Measurements from ENCODE around the gene KCNJ11. TPM values are rescaled to one million over a fixed set of nuclear protein-coding genes. Genes with fewer than 3 reads are reported as not detected.
A peak's percentile ranks its signal among the peaks of the same experiment; 100 is the strongest.

Gene KCNJ11
- not detected for polyA plus RNA-seq (2013, experiment 1 of 2)
- not detected for polyA plus RNA-seq (2013, experiment 2 of 2)

GRCh38 chr11:17388609-17389210 lies at the start of gene KCNJ11:
KCNJ11 (minus strand) TSS chr11:17388659; CDS start chr11:17388091, 568 bp downstream.
- no peak within 1 kb of the TSS for H2AK5ac ChIP-seq (ENCODE audit: low read length, severe bottlenecking)
- H3K18ac ChIP-seq (ENCODE audit: low read depth in 1 of 2, low read length in 2 of 2), result no peak within 1 kb of the TSS
- no peak for DNase-seq
- peak within 1 kb of the TSS; percentile 86 for H3K4me2 ChIP-seq (ENCODE audit: low read length, poor library complexity, severe bottlenecking)
- H4K8ac ChIP-seq (ENCODE audit: low read length), result peak within 1 kb of the TSS; percentile 46
- H3K23ac ChIP-seq (ENCODE audit: low read length in 2 of 2), result no peak within 1 kb of the TSS
- no peak within 1 kb of the TSS for H2BK12ac ChIP-seq (ENCODE audit: low read length in 2 of 2)
- peak within 1 kb of the TSS; percentile 68 for H2AFZ ChIP-seq (ENCODE audit: low read depth, low read length)
- H2BK120ac ChIP-seq (ENCODE audit: low read depth, low read length), result peak within 1 kb of the TSS; percentile 80
- peak within 1 kb of the TSS; percentile 31 for H2BK15ac ChIP-seq (ENCODE audit: low read depth, poor library complexity, severe bottlenecking)
- H2BK5ac ChIP-seq (ENCODE audit: low read depth, low read length, poor library complexity, severe bottlenecking), result no peak within 1 kb of the TSS
- H3K4me1 ChIP-seq (ENCODE audit: control insufficient read depth, insufficient read depth, low read depth, low read length), result peaks cover 12% of the 10 kb centered on the region
- H3K14ac ChIP-seq (ENCODE audit: low read length in 2 of 2), result no peak within 1 kb of the TSS
- H3K4me3 ChIP-seq (ENCODE audit: insufficient read depth in 1 of 2, low read depth in 1 of 2, low read length in 2 of 2), result peak within 1 kb of the TSS in 1 of 2 experiments; percentile 63
- H3K9ac ChIP-seq (ENCODE audit: low read length), result no peak within 1 kb of the TSS
- H4K91ac ChIP-seq (ENCODE audit: low read length), result no peak within 1 kb of the TSS
- no peaks in the 10 kb centered on the region for H3K79me1 ChIP-seq (replicated peaks; ENCODE audit: low read length, poor library complexity, severe bottlenecking)
- 6% methylated on average over 39 of the region's 53 CpGs for WGBS
- H3K27me3 ChIP-seq (ENCODE audit: control insufficient read depth in 1 of 2, insufficient read depth in 1 of 2, low read length in 2 of 2), result peaks cover 51 to 60% of the 10 kb centered on the region in 2 experiments
- no peaks in the 10 kb centered on the region for H3K9me3 ChIP-seq (ENCODE audit: control insufficient read depth, low read length)
- no peak within 1 kb of the TSS for H3K4ac ChIP-seq (ENCODE audit: low read depth in 1 of 2, low read length in 2 of 2)
- no peaks in the 10 kb centered on the region for H3K36me3 ChIP-seq (ENCODE audit: control insufficient read depth in 1 of 2, insufficient read depth in 2 of 2, low read depth in 1 of 2, low read length in 2 of 2)
- no peak within 1 kb of the TSS for H3K27ac ChIP-seq (ENCODE audit: low read length, poor library complexity, severe bottlenecking)

GRCh38 chr11:17437366-17437765 lies 48.9 kb upstream of the KCNJ11 start:
- whole genome bisulfite sequencing, result 90% methylated on average over 2 of the region's 3 CpGs
- Histone ChIP-seq H3K18ac (ENCODE audit: low read depth in 1 of 2, low read length in 2 of 2) (no peak overlapping the region), H3K4me2 (ENCODE audit: low read length, poor library complexity, severe bottlenecking) (no peak overlapping the region), H3K4me3 (ENCODE audit: insufficient read depth in 1 of 2, low read depth in 1 of 2, low read length in 2 of 2) (no peak overlapping the region), H3K36me3 (ENCODE audit: control insufficient read depth in 1 of 2, insufficient read depth in 2 of 2, low read depth in 1 of 2, low read length in 2 of 2) (no peaks in the 10 kb centered on the region), H2AK5ac (ENCODE audit: low read length, severe bottlenecking) (no peak overlapping the region), H4K91ac (ENCODE audit: low read length) (no peak overlapping the region), H3K14ac (ENCODE audit: low read length in 2 of 2) (peak overlapping the region in 1 of 2 experiments; percentile 30), H3K27me3 (ENCODE audit: control insufficient read depth in 1 of 2, insufficient read depth in 1 of 2, low read length in 2 of 2) (peaks cover 24 to 70% of the 10 kb centered on the region in 2 experiments), H4K8ac (ENCODE audit: low read length) (no peak overlapping the region), H3K79me1 (replicated peaks; ENCODE audit: low read length, poor library complexity, severe bottlenecking) (no peaks in the 10 kb centered on the region), H2BK5ac (ENCODE audit: low read depth, low read length, poor library complexity, severe bottlenecking) (no peak overlapping the region), H3K4me1 (ENCODE audit: control insufficient read depth, insufficient read depth, low read depth, low read length) (peaks cover 3% of the 10 kb centered on the region), H2BK12ac (ENCODE audit: low read length in 2 of 2) (no peak overlapping the region), H3K27ac (ENCODE audit: low read length, poor library complexity, severe bottlenecking) (no peak overlapping the region), H3K9me3 (ENCODE audit: control insufficient read depth, low read length) (no peaks in the 10 kb centered on the region), H3K23ac (ENCODE audit: low read length in 2 of 2) (no peak overlapping the region), H3K9ac (ENCODE audit: low read length) (no peak overlapping the region), H2BK15ac (ENCODE audit: low read depth, poor library complexity, severe bottlenecking) (no peak overlapping the region), H2BK120ac (ENCODE audit: low read depth, low read length) (no peak overlapping the region), H3K4ac (ENCODE audit: low read depth in 1 of 2, low read length in 2 of 2) (no peak overlapping the region), H2AFZ (ENCODE audit: low read depth, low read length) (no peak overlapping the region)
- DNase-seq, result no peak

GRCh38 chr11:17434108-17434507 lies 45.6 kb upstream of the KCNJ11 start:
- Histone ChIP-seq H4K91ac (ENCODE audit: low read length) (no peak overlapping the region), H3K9ac (ENCODE audit: low read length) (no peak overlapping the region), H3K36me3 (ENCODE audit: control insufficient read depth in 1 of 2, insufficient read depth in 2 of 2, low read depth in 1 of 2, low read length in 2 of 2) (no peaks in the 10 kb centered on the region), H2BK5ac (ENCODE audit: low read depth, low read length, poor library complexity, severe bottlenecking) (no peak overlapping the region), H2BK120ac (ENCODE audit: low read depth, low read length) (no peak overlapping the region), H3K27me3 (ENCODE audit: control insufficient read depth in 1 of 2, insufficient read depth in 1 of 2, low read length in 2 of 2) (peaks cover 18 to 69% of the 10 kb centered on the region in 2 experiments), H2AFZ (ENCODE audit: low read depth, low read length) (no peak overlapping the region), H3K18ac (ENCODE audit: low read depth in 1 of 2, low read length in 2 of 2) (no peak overlapping the region), H3K4me3 (ENCODE audit: insufficient read depth in 1 of 2, low read depth in 1 of 2, low read length in 2 of 2) (no peak overlapping the region), H3K9me3 (ENCODE audit: control insufficient read depth, low read length) (no peaks in the 10 kb centered on the region), H2BK12ac (ENCODE audit: low read length in 2 of 2) (no peak overlapping the region), H3K4ac (ENCODE audit: low read depth in 1 of 2, low read length in 2 of 2) (no peak overlapping the region), H3K4me2 (ENCODE audit: low read length, poor library complexity, severe bottlenecking) (no peak overlapping the region), H3K4me1 (ENCODE audit: control insufficient read depth, insufficient read depth, low read depth, low read length) (no peaks in the 10 kb centered on the region), H3K27ac (ENCODE audit: low read length, poor library complexity, severe bottlenecking) (no peak overlapping the region), H2BK15ac (ENCODE audit: low read depth, poor library complexity, severe bottlenecking) (no peak overlapping the region), H3K79me1 (replicated peaks; ENCODE audit: low read length, poor library complexity, severe bottlenecking) (no peaks in the 10 kb centered on the region), H3K14ac (ENCODE audit: low read length in 2 of 2) (no peak overlapping the region), H2AK5ac (ENCODE audit: low read length, severe bottlenecking) (no peak overlapping the region), H3K23ac (ENCODE audit: low read length in 2 of 2) (no peak overlapping the region), H4K8ac (ENCODE audit: low read length) (no peak overlapping the region)
- DNase-seq, result no peak
- 82% methylated on average over 4 of the region's 4 CpGs for WGBS

- no peaks in the 10 kb centered on the region for H3K36me3 ChIP-seq (ENCODE audit: control insufficient read depth in 1 of 2, insufficient read depth in 2 of 2, low read depth in 1 of 2, low read length in 2 of 2)
- H2BK120ac ChIP-seq (ENCODE audit: low read depth, low read length), result no peak overlapping the region
- no peak overlapping the region for H2BK5ac ChIP-seq (ENCODE audit: low read depth, low read length, poor library complexity, severe bottlenecking)
- no peak overlapping the region for H2BK15ac ChIP-seq (ENCODE audit: low read depth, poor library complexity, severe bottlenecking)
- H3K27me3 ChIP-seq (ENCODE audit: control insufficient read depth in 1 of 2, insufficient read depth in 1 of 2, low read length in 2 of 2), result peaks cover 32 to 70% of the 10 kb centered on the region in 2 experiments
- H4K8ac ChIP-seq (ENCODE audit: low read length), result no peak overlapping the region
- no peak overlapping the region for H2BK12ac ChIP-seq (ENCODE audit: low read length in 2 of 2)
- H3K4me1 ChIP-seq (ENCODE audit: control insufficient read depth, insufficient read depth, low read depth, low read length), result no peaks in the 10 kb centered on the region
- 79% methylated on average over 7 of the region's 7 CpGs for WGBS
- no peak overlapping the region for H3K4me3 ChIP-seq (ENCODE audit: insufficient read depth in 1 of 2, low read depth in 1 of 2, low read length in 2 of 2)
- H3K9me3 ChIP-seq (ENCODE audit: control insufficient read depth, low read length), result no peaks in the 10 kb centered on the region
- H2AFZ ChIP-seq (ENCODE audit: low read depth, low read length), result no peak overlapping the region
- H3K4me2 ChIP-seq (ENCODE audit: low read length, poor library complexity, severe bottlenecking), result no peak overlapping the region
- no peak overlapping the region for H3K18ac ChIP-seq (ENCODE audit: low read depth in 1 of 2, low read length in 2 of 2)
- no peak overlapping the region for H3K27ac ChIP-seq (ENCODE audit: low read length, poor library complexity, severe bottlenecking)
- H4K91ac ChIP-seq (ENCODE audit: low read length), result no peak overlapping the region
- no peak for DNase-seq
- H3K14ac ChIP-seq (ENCODE audit: low read length in 2 of 2), result no peak overlapping the region
- H2AK5ac ChIP-seq (ENCODE audit: low read length, severe bottlenecking), result no peak overlapping the region
- no peak overlapping the region for H3K9ac ChIP-seq (ENCODE audit: low read length)
- no peak overlapping the region for H3K4ac ChIP-seq (ENCODE audit: low read depth in 1 of 2, low read length in 2 of 2)
- H3K79me1 ChIP-seq (replicated peaks; ENCODE audit: low read length, poor library complexity, severe bottlenecking), result no peaks in the 10 kb centered on the region
- no peak overlapping the region for H3K23ac ChIP-seq (ENCODE audit: low read length in 2 of 2)
These were observed 43.5 kb upstream of the KCNJ11 start for GRCh38 chr11:17432002-17432401.
